OCI-LY1 (cell line): ENCODE measurements around the gene MTUS2.

Source experiments
- H2AFZ ChIP-seq: fragments of 200-600 bp; sonication (generic), shearing (Covaris generic); 2 replicates; pipeline ENCODE4 v1.6.0; 2014; ENCODE audit warnings: antibody characterized with exemption, mild to moderate bottlenecking, low read length
- H3F3A ChIP-seq: fragments of 200-600 bp; sonication (generic), shearing (Covaris generic); 2 replicates; pipeline ENCODE4 v1.6.0; 2014; ENCODE audit warnings: mild to moderate bottlenecking, antibody characterized with exemption, low read length, moderate library complexity; ENCODE audit not compliant: insufficient read depth
- H3K27ac ChIP-seq: fragments of 200-600 bp; sonication (generic); 2 replicates; pipeline ENCODE4 v1.5.1; 2014; ENCODE audit warnings: low read length, mixed run types, mild to moderate bottlenecking, low read depth; ENCODE audit not compliant: poor library complexity, severe bottlenecking
- H3K27me3 ChIP-seq: fragments of 200-600 bp; sonication (generic); 2 replicates; pipeline ENCODE4 v1.6.0; 2014; ENCODE audit warnings: antibody characterized with exemption, mild to moderate bottlenecking, low read length, moderate library complexity; ENCODE audit not compliant: insufficient read depth
- H3K36me3 ChIP-seq: fragments of 200-600 bp; sonication (generic); 2 replicates; pipeline ENCODE4 v1.6.1; 2014; ENCODE audit warnings: mild to moderate bottlenecking, antibody characterized with exemption, low read length, moderate library complexity, mixed read lengths; ENCODE audit not compliant: insufficient read depth
- H3K4me1 ChIP-seq: fragments of 200-600 bp; sonication (generic); 2 replicates; pipeline ENCODE4 v1.5.1; 2014; ENCODE audit warnings: mild to moderate bottlenecking, low read length, moderate library complexity; ENCODE audit not compliant: insufficient read depth, severe bottlenecking
- H3K4me2 ChIP-seq: fragments of 200-600 bp; sonication (generic), shearing (Covaris generic); 2 replicates; pipeline ENCODE4 v1.6.1; 2014; ENCODE audit warnings: low read length
- H3K4me3 ChIP-seq: fragments of 200-600 bp; sonication (generic); 2 replicates; pipeline ENCODE4 v1.5.1; 2014; ENCODE audit warnings: low read length, low read depth, mild to moderate bottlenecking, mixed read lengths; ENCODE audit not compliant: poor library complexity, severe bottlenecking
- H3K79me2 ChIP-seq: fragments of 200-600 bp; shearing (Covaris generic); 2 replicates; pipeline ENCODE4 v1.6.1; 2016; ENCODE audit warnings: mixed run types, low read length, mixed read lengths; ENCODE audit not compliant: insufficient read depth
- H3K9ac ChIP-seq: fragments of 200-600 bp; sonication (generic), shearing (Covaris generic); 2 replicates; pipeline ENCODE4 v1.6.1; 2014; ENCODE audit warnings: mild to moderate bottlenecking, low read length, mixed read lengths
- H3K9me2 ChIP-seq: fragments of 200-600 bp; sonication (generic), shearing (Covaris generic); 2 replicates; pipeline ENCODE4 v1.6.1; 2014; ENCODE audit warnings: low read depth, mild to moderate bottlenecking, low read length, mixed read lengths
- H3K9me3 ChIP-seq: fragments of 200-600 bp; shearing (Covaris generic); 2 replicates; pipeline ENCODE4 v1.6.1; 2014; ENCODE audit warnings: low read length, mixed read lengths
- H4K20me1 ChIP-seq: fragments of 200-600 bp; sonication (generic), shearing (Covaris generic); 2 replicates; pipeline ENCODE4 v1.6.0; 2016; ENCODE audit warnings: mild to moderate bottlenecking, low read length; ENCODE audit not compliant: insufficient read depth
- EZH2 ChIP-seq: fragments of 200-600 bp; sonication (generic), shearing (Covaris generic); IDR thresholded peaks from 2 replicates; pipeline ENCODE4 v1.8.0; 2017; ENCODE audit warnings: borderline replicate concordance, mixed run types, mild to moderate bottlenecking, antibody characterized with exemption, low read length, moderate library complexity, mixed read lengths
- TF ChIP-seq, protein P1 (sequence below): fragments of 200-600 bp; sonication (generic), shearing (Covaris generic); IDR thresholded peaks from 2 replicates; pipeline ENCODE4 v1.5.1; 2017; ENCODE audit warnings: mild to moderate bottlenecking, antibody characterized with exemption, low read length, moderate library complexity, mixed read lengths

MTUS2 gene

DNA sequence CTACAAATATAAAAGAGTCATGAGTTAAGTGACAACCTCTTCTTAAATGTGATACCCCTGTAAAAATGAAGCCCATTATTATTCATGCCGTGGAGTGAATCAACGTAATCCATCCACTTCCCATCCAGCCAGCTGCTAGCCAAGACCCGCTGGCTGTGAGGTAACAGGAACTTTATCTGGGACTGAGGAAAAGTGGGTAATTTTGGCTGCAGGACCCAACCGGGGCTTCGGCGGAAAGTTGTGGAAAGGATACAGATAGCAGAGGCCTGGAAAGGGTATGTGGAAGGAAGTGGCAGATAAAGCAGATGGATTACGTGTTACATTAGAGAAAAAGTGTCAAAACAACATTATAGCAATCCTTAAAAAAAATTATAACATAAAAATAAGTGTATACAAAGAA, 727.0 kb downstream of the MTUS2 start:
- no peaks in the 10 kb centered on the region for H3K27me3 ChIP-seq
- no peak overlapping the region for H2AFZ ChIP-seq
- H3K36me3 ChIP-seq, result peaks cover 68% of the 10 kb centered on the region
- H3K79me2 ChIP-seq, result peaks cover 27% of the 10 kb centered on the region
- H3F3A ChIP-seq, result no peaks in the 10 kb centered on the region
- no peaks in the 10 kb centered on the region for H3K9me2 ChIP-seq
- H4K20me1 ChIP-seq, result no peaks in the 10 kb centered on the region; the same call in 1 of the 2 replicates
- no peaks in the 10 kb centered on the region for H3K4me1 ChIP-seq
- no peak for TF ChIP-seq EZH2
- TF ChIP-seq, protein P1, sequence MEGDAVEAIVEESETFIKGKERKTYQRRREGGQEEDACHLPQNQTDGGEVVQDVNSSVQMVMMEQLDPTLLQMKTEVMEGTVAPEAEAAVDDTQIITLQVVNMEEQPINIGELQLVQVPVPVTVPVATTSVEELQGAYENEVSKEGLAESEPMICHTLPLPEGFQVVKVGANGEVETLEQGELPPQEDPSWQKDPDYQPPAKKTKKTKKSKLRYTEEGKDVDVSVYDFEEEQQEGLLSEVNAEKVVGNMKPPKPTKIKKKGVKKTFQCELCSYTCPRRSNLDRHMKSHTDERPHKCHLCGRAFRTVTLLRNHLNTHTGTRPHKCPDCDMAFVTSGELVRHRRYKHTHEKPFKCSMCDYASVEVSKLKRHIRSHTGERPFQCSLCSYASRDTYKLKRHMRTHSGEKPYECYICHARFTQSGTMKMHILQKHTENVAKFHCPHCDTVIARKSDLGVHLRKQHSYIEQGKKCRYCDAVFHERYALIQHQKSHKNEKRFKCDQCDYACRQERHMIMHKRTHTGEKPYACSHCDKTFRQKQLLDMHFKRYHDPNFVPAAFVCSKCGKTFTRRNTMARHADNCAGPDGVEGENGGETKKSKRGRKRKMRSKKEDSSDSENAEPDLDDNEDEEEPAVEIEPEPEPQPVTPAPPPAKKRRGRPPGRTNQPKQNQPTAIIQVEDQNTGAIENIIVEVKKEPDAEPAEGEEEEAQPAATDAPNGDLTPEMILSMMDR, result no peak
- no peak overlapping the region for H3K4me3 ChIP-seq
- H3K9ac ChIP-seq, result no peak overlapping the region
- H3K4me2 ChIP-seq, result no peak overlapping the region
- no peak overlapping the region for H3K27ac ChIP-seq
- no peaks in the 10 kb centered on the region for H3K9me3 ChIP-seq

DNA sequence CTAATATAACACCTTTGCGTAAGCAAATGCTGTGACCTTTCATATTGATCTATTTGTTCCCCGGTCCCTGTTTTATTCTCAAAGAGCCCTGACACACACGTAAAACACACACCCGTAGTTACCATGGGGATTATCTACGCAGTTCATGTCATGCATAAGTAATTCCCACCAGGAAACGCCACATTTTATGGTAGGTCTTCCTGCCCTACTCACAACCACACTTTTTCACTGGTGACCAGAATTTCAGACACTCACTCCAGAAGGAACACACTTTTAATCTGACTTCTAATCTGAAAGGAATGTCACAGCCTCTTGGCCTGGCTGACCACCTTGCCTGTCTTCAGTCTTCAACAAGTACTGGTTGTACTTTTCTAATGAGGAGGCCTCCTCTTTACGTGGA, 728.6 kb downstream of the MTUS2 start:
- Histone ChIP-seq H2AFZ (no peak overlapping the region), H3K9me2 (no peaks in the 10 kb centered on the region), H4K20me1 (no peaks in the 10 kb centered on the region; the same call in 1 of the 2 replicates), H3F3A (no peaks in the 10 kb centered on the region), H3K27me3 (no peaks in the 10 kb centered on the region), H3K27ac (no peak overlapping the region), H3K4me1 (no peaks in the 10 kb centered on the region), H3K9me3 (no peaks in the 10 kb centered on the region), H3K4me2 (no peak overlapping the region), H3K36me3 (peaks cover 84% of the 10 kb centered on the region), H3K79me2 (peaks cover 22% of the 10 kb centered on the region), H3K4me3 (no peak overlapping the region), H3K9ac (no peak overlapping the region)
- TF ChIP-seq EZH2, result no peak
- TF ChIP-seq, protein P1, result no peak

DNA sequence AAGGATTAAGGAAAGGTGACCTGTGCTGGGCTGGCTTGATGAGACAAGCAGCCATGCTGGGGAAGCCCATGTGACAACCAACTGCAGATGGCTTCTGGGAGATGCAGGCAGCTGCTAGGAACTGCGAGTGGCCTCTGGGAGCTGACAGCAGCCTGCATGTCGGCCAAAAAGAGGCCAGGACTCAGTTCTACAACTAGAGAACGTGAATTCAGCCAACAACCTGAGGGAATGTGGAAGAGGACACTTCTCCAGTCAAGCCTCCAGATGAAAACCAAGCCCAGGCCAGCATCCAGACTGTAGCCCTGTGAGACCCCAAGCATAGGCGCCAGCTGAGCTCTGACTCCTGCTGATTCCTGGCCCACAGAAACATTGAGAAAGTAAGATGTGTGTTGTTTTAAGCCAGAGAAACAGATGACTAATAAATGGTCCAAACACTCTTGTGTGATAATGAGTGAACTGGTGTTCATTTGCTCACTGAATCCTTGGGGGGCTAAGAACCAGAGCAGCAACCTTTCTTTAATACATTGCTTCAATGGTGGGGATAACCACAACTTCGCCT, 730.4 kb downstream of the MTUS2 start:
- Histone ChIP-seq H4K20me1 (no peaks in the 10 kb centered on the region; the same call in 1 of the 2 replicates), H3K9me3 (no peaks in the 10 kb centered on the region), H3K27ac (no peak overlapping the region), H3K79me2 (peaks cover 17% of the 10 kb centered on the region), H3K9ac (no peak overlapping the region), H2AFZ (no peak overlapping the region), H3K4me1 (no peaks in the 10 kb centered on the region), H3K9me2 (no peaks in the 10 kb centered on the region), H3K4me3 (no peak overlapping the region), H3K36me3 (peaks cover 81% of the 10 kb centered on the region), H3K4me2 (no peak overlapping the region), H3K27me3 (no peaks in the 10 kb centered on the region), H3F3A (no peaks in the 10 kb centered on the region)
- TF ChIP-seq, protein P1, result no peak
- TF ChIP-seq EZH2, result no peak
